ENCODE measurements around the gene NRXN3. TPM values are rescaled to one million over a fixed set of nuclear protein-coding genes. Genes with fewer than 3 reads are reported as not detected.

NRXN3 gene
- total and polyA plus RNA-seq, 2 experiments from 2014 or later = 1.0 to 1.8 TPM

DNA sequence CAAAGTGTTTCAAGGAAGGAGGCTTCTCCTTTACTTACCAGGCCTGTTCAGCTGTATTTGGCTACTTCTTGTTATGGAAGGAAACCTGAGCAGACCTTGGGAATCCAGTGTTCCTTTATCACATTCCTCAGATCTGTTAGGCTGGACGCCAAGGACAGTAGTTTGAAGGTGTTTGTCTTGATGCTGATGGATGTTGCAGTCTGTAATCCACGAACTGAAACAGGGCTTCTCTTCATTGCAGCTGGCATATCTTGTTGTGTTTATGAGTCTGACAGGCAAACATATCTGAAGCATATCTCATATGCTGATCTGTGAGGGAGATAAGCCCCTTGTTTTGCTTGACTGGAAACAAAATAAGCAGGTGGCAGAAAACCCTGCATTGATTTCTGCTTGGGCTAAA, 904.3 kb downstream of the NRXN3 start:
- Histone ChIP-seq H3K9me2 (ENCODE audit: insufficient read depth) (no peaks in the 10 kb centered on the region), H3K27me3 (ENCODE audit: insufficient read depth) (no peaks in the 10 kb centered on the region), H3K4me2 (no peak overlapping the region), H3K36me3 (ENCODE audit: insufficient read depth) (no peaks in the 10 kb centered on the region), H3K27ac (ENCODE audit: low read depth) (no peak overlapping the region), H2AFZ (no peak overlapping the region), H3K4me1 (ENCODE audit: insufficient read depth) (no peaks in the 10 kb centered on the region), H4K20me1 (replicated peaks; ENCODE audit: insufficient read depth) (no peaks in the 10 kb centered on the region), H3F3A (replicated peaks; ENCODE audit: low read depth) (no peaks in the 10 kb centered on the region), H3K79me2 (replicated peaks; ENCODE audit: insufficient read depth) (no peaks in the 10 kb centered on the region), H3K4me3 (no peak overlapping the region)
- H3K27me3 Mint-ChIP-seq (ENCODE audit: insufficient read depth, low read depth, poor library complexity) = peaks cover 2% of the 10 kb centered on the region
- no peaks in the 10 kb centered on the region for H3K9me3 Mint-ChIP-seq
- DNase-seq (ENCODE audit: low spot score) (no peak), ATAC-seq (no peak)
- H3K36me3 Mint-ChIP-seq (ENCODE audit: low read depth) = no peaks in the 10 kb centered on the region
- peaks cover 5% of the 10 kb centered on the region; the same call in 1 of the 3 replicates for H3K4me1 Mint-ChIP-seq
- no peak overlapping the region for H3K4me3 Mint-ChIP-seq
- no peak overlapping the region for H3K27ac Mint-ChIP-seq
- TF ChIP-seq, protein P1, sequence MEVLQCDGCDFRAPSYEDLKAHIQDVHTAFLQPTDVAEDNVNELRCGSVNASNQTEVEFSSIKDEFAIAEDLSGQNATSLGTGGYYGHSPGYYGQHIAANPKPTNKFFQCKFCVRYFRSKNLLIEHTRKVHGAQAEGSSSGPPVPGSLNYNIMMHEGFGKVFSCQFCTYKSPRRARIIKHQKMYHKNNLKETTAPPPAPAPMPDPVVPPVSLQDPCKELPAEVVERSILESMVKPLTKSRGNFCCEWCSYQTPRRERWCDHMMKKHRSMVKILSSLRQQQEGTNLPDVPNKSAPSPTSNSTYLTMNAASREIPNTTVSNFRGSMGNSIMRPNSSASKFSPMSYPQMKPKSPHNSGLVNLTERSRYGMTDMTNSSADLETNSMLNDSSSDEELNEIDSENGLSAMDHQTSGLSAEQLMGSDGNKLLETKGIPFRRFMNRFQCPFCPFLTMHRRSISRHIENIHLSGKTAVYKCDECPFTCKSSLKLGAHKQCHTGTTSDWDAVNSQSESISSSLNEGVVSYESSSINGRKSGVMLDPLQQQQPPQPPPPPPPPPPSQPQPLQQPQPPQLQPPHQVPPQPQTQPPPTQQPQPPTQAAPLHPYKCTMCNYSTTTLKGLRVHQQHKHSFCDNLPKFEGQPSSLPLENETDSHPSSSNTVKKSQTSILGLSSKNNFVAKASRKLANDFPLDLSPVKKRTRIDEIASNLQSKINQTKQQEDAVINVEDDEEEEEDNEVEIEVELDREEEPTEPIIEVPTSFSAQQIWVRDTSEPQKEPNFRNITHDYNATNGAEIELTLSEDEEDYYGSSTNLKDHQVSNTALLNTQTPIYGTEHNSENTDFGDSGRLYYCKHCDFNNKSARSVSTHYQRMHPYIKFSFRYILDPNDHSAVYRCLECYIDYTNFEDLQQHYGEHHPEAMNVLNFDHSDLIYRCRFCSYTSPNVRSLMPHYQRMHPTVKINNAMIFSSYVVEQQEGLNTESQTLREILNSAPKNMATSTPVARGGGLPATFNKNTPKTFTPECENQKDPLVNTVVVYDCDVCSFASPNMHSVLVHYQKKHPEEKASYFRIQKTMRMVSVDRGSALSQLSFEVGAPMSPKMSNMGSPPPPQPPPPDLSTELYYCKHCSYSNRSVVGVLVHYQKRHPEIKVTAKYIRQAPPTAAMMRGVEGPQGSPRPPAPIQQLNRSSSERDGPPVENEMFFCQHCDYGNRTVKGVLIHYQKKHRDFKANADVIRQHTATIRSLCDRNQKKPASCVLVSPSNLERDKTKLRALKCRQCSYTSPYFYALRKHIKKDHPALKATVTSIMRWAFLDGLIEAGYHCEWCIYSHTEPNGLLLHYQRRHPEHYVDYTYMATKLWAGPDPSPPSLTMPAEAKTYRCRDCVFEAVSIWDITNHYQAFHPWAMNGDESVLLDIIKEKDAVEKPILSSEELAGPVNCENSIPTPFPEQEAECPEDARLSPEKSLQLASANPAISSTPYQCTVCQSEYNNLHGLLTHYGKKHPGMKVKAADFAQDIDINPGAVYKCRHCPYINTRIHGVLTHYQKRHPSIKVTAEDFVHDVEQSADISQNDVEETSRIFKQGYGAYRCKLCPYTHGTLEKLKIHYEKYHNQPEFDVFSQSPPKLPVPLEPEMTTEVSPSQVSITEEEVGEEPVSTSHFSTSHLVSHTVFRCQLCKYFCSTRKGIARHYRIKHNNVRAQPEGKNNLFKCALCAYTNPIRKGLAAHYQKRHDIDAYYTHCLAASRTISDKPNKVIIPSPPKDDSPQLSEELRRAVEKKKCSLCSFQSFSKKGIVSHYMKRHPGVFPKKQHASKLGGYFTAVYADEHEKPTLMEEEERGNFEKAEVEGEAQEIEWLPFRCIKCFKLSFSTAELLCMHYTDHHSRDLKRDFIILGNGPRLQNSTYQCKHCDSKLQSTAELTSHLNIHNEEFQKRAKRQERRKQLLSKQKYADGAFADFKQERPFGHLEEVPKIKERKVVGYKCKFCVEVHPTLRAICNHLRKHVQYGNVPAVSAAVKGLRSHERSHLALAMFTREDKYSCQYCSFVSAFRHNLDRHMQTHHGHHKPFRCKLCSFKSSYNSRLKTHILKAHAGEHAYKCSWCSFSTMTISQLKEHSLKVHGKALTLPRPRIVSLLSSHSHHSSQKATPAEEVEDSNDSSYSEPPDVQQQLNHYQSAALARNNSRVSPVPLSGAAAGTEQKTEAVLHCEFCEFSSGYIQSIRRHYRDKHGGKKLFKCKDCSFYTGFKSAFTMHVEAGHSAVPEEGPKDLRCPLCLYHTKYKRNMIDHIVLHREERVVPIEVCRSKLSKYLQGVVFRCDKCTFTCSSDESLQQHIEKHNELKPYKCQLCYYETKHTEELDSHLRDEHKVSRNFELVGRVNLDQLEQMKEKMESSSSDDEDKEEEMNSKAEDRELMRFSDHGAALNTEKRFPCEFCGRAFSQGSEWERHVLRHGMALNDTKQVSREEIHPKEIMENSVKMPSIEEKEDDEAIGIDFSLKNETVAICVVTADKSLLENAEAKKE (CRISPR knock-in tag; IDR thresholded peaks at IDR 0.05) = no peak
- TF ChIP-seq, protein P2, sequence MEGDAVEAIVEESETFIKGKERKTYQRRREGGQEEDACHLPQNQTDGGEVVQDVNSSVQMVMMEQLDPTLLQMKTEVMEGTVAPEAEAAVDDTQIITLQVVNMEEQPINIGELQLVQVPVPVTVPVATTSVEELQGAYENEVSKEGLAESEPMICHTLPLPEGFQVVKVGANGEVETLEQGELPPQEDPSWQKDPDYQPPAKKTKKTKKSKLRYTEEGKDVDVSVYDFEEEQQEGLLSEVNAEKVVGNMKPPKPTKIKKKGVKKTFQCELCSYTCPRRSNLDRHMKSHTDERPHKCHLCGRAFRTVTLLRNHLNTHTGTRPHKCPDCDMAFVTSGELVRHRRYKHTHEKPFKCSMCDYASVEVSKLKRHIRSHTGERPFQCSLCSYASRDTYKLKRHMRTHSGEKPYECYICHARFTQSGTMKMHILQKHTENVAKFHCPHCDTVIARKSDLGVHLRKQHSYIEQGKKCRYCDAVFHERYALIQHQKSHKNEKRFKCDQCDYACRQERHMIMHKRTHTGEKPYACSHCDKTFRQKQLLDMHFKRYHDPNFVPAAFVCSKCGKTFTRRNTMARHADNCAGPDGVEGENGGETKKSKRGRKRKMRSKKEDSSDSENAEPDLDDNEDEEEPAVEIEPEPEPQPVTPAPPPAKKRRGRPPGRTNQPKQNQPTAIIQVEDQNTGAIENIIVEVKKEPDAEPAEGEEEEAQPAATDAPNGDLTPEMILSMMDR (conservative IDR thresholded peaks at IDR 0.05; ENCODE audit: low read depth in 2 of 2) = no peak
- TF ChIP-seq EZH2phosphoT487 (IDR thresholded peaks at IDR 0.05; ENCODE audit: unreplicated experiment) = no peak
- TF ChIP-seq JUNB (IDR thresholded peaks at IDR 0.05; ENCODE audit: unreplicated experiment) = no peak
- TF ChIP-seq, protein P3, sequence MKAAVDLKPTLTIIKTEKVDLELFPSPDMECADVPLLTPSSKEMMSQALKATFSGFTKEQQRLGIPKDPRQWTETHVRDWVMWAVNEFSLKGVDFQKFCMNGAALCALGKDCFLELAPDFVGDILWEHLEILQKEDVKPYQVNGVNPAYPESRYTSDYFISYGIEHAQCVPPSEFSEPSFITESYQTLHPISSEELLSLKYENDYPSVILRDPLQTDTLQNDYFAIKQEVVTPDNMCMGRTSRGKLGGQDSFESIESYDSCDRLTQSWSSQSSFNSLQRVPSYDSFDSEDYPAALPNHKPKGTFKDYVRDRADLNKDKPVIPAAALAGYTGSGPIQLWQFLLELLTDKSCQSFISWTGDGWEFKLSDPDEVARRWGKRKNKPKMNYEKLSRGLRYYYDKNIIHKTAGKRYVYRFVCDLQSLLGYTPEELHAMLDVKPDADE (IDR thresholded peaks at IDR 0.05) = no peak
- no peak for TF ChIP-seq NANOG (IDR thresholded peaks at IDR 0.05; ENCODE audit: borderline replicate concordance)
- no peak for TF ChIP-seq ZNF331 (CRISPR knock-in tag; IDR thresholded peaks at IDR 0.05; ENCODE audit: low read depth)

Data from GM23338 (cell line).